K562 (cell line): ENCODE measurements around the gene APBA2. TPM values are rescaled to one million over a fixed set of nuclear protein-coding genes. Genes with fewer than 3 reads are reported as not detected.
A peak's percentile ranks its signal among the peaks of the same experiment; 100 is the strongest.

Experiments used
- CAMTA2 ChIP-seq: fragments of 250-450 bp; sonication (Bioruptor Pico); conservative IDR thresholded peaks from 2 replicates; pipeline ENCODE4 v1.5.1; 2022
- ETV6 ChIP-seq, 3 experiments: fragments of 150-350 bp in 1 of 3; sonication (generic) in 1 of 3; formaldehyde crosslinking in 1 of 3; IDR thresholded peaks; 2 replicates each; pipeline versions ENCODE4 v1.6.1 to v1.8.0; 2014 to 2022; ENCODE audit warnings: borderline replicate concordance in 2 of 3, low read depth in 2 of 3, antibody characterized with exemption in 1 of 3, low read length in 1 of 3, mild to moderate bottlenecking in 1 of 3, missing genetic modification reagents in 1 of 3
- GATA2 ChIP-seq: sonication (generic); formaldehyde crosslinking; IDR thresholded peaks from 2 replicates; pipeline ENCODE4 v1.4.0; 2020; ENCODE audit warnings: mild to moderate bottlenecking, missing genetic modification reagents
- MCM7 ChIP-seq, 2 experiments: fragments of 450-650 bp; IDR thresholded peaks; 2 replicates each; pipeline ENCODE4 v1.6.1; 2016 to 2018
- NELFE ChIP-seq: IDR thresholded peaks from 2 replicates; pipeline ENCODE4 v1.6.1; 2011; ENCODE audit warnings: mild to moderate bottlenecking; ENCODE audit not compliant: insufficient read depth, insufficient read length
- NR2C1 ChIP-seq, 2 experiments: fragments of 450-650 bp; IDR thresholded peaks; 2 replicates each; pipeline ENCODE4 v1.6.1; 2017; ENCODE audit warnings: mild to moderate bottlenecking in 2 of 2, antibody characterized with exemption in 1 of 2, inconsistent platforms in 1 of 2, missing compliant biosample characterization in 1 of 2, missing genetic modification characterization in 1 of 2
- SPI1 ChIP-seq: IDR thresholded peaks from 2 replicates; pipeline ENCODE4 v1.6.1; 2011; ENCODE audit warnings: low read depth, low read length, control low read depth, borderline replicate concordance
- ZBED1 ChIP-seq: IDR thresholded peaks from 2 replicates; pipeline ENCODE4 v1.6.1; 2014
- ZNF124 ChIP-seq: sonication (generic); formaldehyde crosslinking; IDR thresholded peaks from 2 replicates; pipeline ENCODE4 v1.8.1; 2022; ENCODE audit warnings: missing genetic modification reagents
- ZNF263 ChIP-seq: sonication (generic); formaldehyde crosslinking; IDR thresholded peaks from 2 replicates; pipeline ENCODE4 v1.8.0; 2022; ENCODE audit warnings: mild to moderate bottlenecking, missing genetic modification reagents, borderline replicate concordance
- ZNF347 ChIP-seq: fragments of 450-650 bp; formaldehyde crosslinking; IDR thresholded peaks from 2 replicates; pipeline ENCODE4 v1.4.0; 2020; ENCODE audit warnings: low read depth, mild to moderate bottlenecking, moderate library complexity
- ZNF41 ChIP-seq: fragments of 250-450 bp; sonication (Bioruptor Pico); conservative IDR thresholded peaks from 2 replicates; pipeline ENCODE4 v1.4.0; 2020; ENCODE audit warnings: mild to moderate bottlenecking
- ZZZ3 ChIP-seq: fragments of 450-650 bp; IDR thresholded peaks from 2 replicates; pipeline ENCODE4 v1.6.1; 2016; ENCODE audit warnings: antibody characterized with exemption, mild to moderate bottlenecking, moderate library complexity
- polyA plus RNA-seq, 8 experiments: library from polyadenylated mRNA; depleted of rRNA in 4 of 8; stranded (reverse) in 5 of 8; unstranded in 3 of 8; fragments of >200 nt; fragmentation: Nextera tagmentation in 2 of 8; fragmentation: Illumina TruSeq in 1 of 8; extraction: Ambion mirVana in 2 of 8; extraction: Trizol in 1 of 8; gene quantifications; 2 replicates each; pipeline versions ENCODE4 v1.2.1 to v1.2.3, GENCODE V29; 2011 to 2014; ENCODE audit warnings: inconsistent platforms in 1 of 8, missing spikeins in 1 of 8
- total RNA-seq, 7 experiments: library from RNA; depleted of rRNA in 6 of 7; stranded (reverse); fragments of >200 nt in 6 of 7; fragmentation: Illumina TruSeq in 2 of 7; extraction: Trizol in 2 of 7; gene quantifications; 2 replicates each; pipeline versions ENCODE4 v1.2.1 to v1.2.3, GENCODE V29; 2011 to 2021; ENCODE audit warnings: low replicate concordance in 1 of 7
- TF ChIP-seq, protein P1 (sequence below): sonication (generic); formaldehyde crosslinking; IDR thresholded peaks from 2 replicates; pipeline ENCODE4 v1.8.1; 2023; ENCODE audit warnings: mild to moderate bottlenecking, missing genetic modification reagents
- TF ChIP-seq, protein P2 (sequence below): fragments of 250-450 bp; sonication (Bioruptor Pico); IDR thresholded peaks from 2 replicates; pipeline ENCODE4 v1.8.0; 2021; ENCODE audit warnings: moderate library complexity, mild to moderate bottlenecking, inconsistent platforms

APBA2 gene
- total and polyA plus RNA-seq, 9 of the 15 experiments (the other 6 are each of a cell fraction or from before 2014, with no cell fraction given) = 0.24 to 40.9 (median 25.2) TPM

GRCh38 chr15:28957606-28958498 is 72.1 kb downstream of the APBA2 start (continued):
- TF ChIP-seq ZNF41 (CRISPR knock-in tag) (0 out of 2 replicates have a peak, but pooled peaks have one; percentile 32), SPI1 (no peak), ZNF347 (CRISPR knock-in tag) (no peak), MCM7 (IDR thresholded peaks at IDR 0.05) (no peak), ZZZ3 (no peak), NR2C1 (IDR thresholded peaks at IDR 0.05) (no peak), NR2C1 (tag; IDR thresholded peaks at IDR 0.05) (peak; percentile 69), ETV6 (IDR thresholded peaks at IDR 0.05; ENCODE audit: borderline replicate concordance in 1 of 2, low read depth in 2 of 2, low read length in 1 of 2) (no peak), ETV6 (CRISPR knock-in tag; IDR thresholded peaks at IDR 0.05; ENCODE audit: borderline replicate concordance) (no peak), ZNF124 (CRISPR knock-in tag) (no peak), ZBED1 (no peak), CAMTA2 (CRISPR knock-in tag) (no peak), NELFE (no peak), GATA2 (CRISPR knock-in tag) (no peak), ZNF263 (CRISPR knock-in tag) (peak; percentile 89)
- TF ChIP-seq, protein P1, sequence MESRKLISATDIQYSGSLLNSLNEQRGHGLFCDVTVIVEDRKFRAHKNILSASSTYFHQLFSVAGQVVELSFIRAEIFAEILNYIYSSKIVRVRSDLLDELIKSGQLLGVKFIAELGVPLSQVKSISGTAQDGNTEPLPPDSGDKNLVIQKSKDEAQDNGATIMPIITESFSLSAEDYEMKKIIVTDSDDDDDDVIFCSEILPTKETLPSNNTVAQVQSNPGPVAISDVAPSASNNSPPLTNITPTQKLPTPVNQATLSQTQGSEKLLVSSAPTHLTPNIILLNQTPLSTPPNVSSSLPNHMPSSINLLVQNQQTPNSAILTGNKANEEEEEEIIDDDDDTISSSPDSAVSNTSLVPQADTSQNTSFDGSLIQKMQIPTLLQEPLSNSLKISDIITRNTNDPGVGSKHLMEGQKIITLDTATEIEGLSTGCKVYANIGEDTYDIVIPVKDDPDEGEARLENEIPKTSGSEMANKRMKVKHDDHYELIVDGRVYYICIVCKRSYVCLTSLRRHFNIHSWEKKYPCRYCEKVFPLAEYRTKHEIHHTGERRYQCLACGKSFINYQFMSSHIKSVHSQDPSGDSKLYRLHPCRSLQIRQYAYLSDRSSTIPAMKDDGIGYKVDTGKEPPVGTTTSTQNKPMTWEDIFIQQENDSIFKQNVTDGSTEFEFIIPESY (CRISPR knock-in tag) = no peak
- TF ChIP-seq, protein P2, sequence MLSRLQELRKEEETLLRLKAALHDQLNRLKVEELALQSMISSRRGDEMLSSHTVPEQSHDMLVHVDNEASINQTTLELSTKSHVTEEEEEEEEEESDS (CRISPR knock-in tag) = no peak
- TF ChIP-seq, all 486 proteins: peak for 29
